HG03575 (cell line): ENCODE results near the gene WFDC10A.
"Not testable (repeated sequence)": the region's sequence is repeated elsewhere in the genome, so short reads cannot be mapped to it uniquely, and the experiment has no call there.

Experiments used
- ATAC-seq: cut with Tn5 transposase; IDR thresholded peaks from one replicate; pipeline ENCODE4 v1.9.1; 2021; ENCODE audit not compliant: unreplicated experiment, insufficient number of reproducible peaks, low FRiP score; ENCODE audit errors: extremely low read depth

Gene WFDC10A

GRCh38 chr20:45629496-45630100, at the start of gene WFDC10A:
TSS of gene WFDC10A (plus strand) at chr20:45629739. CDS start at chr20:45629814, 75 bp downstream.
- no peak for ATAC-seq

GRCh38 chr20:45581702-45582101, 47.8 kb upstream of the WFDC10A start:
- ATAC-seq, result no peak

GRCh38 chr20:45583502-45583901, 46.0 kb upstream of the WFDC10A start:
- no peak for ATAC-seq

- not testable (repeated sequence) for ATAC-seq
Measured at GRCh38 chr20:45584294-45584693, 45.2 kb upstream of the WFDC10A start.

GRCh38 chr20:45585986-45586385, 43.6 kb upstream of the WFDC10A start:
- ATAC-seq, result not testable (repeated sequence)

DNA sequence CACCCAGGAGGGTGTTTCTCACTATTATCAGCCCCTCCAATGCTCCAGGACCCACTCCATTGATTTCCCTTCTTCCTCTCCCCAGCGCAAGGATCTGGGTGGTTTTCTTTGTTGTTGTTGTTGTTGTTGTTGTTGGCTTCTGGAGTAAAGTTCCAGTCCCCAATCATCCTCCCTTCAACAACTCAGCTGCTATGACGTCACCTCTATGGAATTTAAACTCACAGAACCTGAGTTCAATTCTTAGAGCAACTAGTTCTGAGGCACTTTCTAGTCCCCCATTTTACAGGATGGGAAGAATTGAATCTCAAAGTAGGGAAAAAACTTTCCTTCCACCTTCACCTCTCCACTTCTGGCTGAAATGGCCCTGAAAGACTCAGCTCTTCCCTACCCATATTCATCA, 40.7 kb upstream of the WFDC10A start:
- ATAC-seq, result no peak

- ATAC-seq, result no peak
Measured at GRCh38 chr20:45589725-45590124, 39.8 kb upstream of the WFDC10A start.

DNA sequence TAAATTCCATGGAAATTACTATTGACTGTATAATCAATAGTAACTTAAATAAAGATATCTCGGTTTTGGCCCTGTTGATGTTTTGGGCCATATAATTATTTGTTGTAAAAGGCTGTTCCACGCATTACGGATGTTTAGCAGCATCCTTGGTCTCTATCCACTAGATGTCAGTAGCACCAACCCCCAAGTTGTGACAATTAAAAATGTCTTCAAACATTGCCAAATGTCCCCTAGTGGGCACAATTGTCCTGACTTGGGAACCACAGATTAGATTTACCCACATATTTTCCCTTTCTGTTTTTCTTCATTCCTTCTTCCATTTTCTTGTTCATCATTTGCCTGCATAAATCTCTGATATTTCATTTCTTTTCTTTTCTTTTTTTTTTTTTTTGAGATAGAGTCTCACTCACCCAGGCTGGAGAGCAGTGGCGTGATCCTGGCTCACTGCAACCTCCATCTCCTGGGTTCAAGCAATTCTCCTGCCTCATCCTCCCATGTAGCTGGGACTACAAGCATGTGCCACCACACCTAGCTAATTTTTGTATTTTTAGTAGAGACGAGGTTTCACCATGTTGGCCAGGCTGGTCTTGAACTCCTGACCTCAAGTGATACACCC, 36.9 kb upstream of the WFDC10A start:
- ATAC-seq, result no peak

GRCh38 chr20:45593498-45593897, 36.0 kb upstream of the WFDC10A start:
- no peak for ATAC-seq

DNA sequence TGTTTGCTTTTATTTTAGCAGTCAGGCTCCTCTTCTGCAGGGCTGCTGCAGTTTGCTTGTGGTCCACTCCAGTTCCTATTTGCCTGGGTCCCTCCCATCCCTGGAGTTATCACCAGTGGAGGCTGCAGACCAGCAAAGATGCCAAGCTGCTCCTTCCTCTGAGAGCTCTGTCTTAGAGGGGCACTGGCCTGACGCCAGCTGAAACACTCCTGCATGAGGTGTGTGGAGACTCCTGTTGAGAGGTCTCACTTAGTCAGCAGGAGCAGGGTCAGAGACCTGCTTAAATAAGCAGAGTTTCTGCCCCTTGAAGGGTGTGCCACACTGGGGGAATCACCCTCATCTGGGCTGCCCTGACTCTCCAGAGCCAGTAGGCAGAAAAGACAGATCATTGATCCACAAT, 34.3 kb upstream of the WFDC10A start:
- no peak for ATAC-seq

DNA sequence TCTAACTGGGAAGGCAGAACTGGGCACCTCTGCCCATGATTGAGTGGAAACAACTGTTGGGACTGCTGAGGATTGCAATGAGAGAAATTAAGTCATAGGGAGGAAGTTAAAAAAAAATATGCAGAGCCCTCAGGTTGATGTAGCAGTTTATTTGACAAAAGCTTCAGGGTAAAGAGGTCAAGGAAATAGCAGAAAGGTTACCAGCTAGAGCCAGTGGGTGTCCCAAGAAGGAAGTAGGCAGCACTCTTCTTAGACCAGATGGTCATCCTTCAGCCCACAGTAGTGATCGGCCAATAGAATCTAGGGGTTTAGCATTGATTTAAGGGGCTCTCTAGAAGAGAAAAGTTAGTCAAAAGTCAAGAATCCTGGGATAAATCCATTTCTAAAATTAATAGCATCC, 21.7 kb upstream of the WFDC10A start:
- no peak for ATAC-seq

- ATAC-seq, result no peak
Measured at GRCh38 chr20:45611054-45611453, 18.5 kb upstream of the WFDC10A start.

- no peak for ATAC-seq
Measured at GRCh38 chr20:45612314-45612713, 17.2 kb upstream of the WFDC10A start.

DNA sequence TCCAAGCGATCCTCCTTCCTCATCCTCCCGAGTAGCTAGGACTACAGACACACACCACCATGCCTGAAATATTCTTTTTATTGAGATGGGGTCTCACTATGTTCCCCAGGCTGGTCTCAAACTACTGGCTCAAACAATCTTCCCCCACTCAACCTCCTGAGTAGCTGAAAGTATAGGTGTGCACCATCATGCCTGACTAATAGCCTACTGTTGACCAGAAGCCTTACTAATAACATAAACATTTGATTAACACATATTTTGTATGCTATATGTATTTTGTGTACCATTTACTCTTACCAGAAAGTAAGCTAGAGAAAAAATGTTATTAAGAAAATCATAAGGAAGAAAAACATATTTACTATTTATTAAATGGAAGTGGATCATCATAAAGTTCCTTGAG, 11.9 kb upstream of the WFDC10A start:
- ATAC-seq, result no peak

DNA sequence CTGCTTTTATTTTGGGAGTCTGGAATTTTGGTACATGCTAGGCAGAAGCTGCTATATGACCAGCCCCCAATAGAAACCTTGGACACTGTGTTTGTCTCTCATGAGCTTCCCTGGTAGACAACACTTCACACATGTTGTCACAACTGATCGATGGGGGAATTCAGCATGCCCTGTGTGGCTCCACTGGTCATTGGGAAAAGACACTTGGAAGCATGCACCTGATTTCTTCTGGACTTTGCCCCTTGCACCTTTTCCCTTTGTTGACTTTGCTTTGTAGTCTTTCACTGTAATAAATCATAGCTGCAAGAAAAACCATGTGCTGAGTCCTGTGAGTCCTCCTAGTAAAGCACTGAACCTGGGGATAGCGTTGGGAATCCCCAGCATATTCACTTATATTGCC, 7.9 kb upstream of the WFDC10A start:
- ATAC-seq, result no peak

DNA sequence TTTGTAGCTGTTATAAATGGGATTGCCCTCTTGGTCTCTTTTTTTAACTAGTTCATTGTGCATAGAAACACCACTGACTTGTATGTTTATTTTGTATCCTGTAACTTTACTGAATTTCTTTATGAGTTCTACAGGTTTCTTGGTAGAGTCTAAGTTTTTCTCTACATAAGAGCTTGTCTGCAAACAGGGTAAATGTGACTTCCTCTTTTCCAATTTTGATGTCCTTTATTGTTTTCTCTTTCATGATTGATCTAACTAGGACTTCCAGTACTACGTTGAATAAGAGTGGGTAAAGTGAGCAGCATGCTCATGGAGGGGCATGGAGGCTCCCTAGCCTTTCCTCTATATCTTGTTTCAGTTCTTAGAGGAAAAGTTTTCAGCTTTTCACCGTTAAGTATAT, 3.0 kb upstream of the WFDC10A start:
- no peak for ATAC-seq

DNA sequence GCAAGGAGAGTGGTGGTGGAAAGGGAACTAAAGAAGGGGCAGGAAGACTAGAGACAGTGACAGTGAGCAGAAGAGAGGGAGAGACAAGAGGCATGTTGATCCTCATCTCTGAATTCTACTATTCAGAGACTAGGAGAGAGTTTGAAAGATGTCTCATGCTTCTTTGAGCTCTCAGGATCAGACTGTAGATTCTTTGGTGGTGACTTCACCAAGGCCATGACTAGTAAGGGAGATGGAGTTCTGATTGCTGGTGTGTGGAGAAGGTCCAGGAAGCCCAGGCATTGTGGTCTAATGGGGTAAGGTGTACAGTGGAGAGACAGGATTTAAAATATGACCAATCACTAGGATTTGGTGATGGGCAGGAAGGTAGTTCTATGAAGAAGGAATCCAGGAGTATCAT, 832 bp downstream of the WFDC10A start:
- no peak for ATAC-seq

DNA sequence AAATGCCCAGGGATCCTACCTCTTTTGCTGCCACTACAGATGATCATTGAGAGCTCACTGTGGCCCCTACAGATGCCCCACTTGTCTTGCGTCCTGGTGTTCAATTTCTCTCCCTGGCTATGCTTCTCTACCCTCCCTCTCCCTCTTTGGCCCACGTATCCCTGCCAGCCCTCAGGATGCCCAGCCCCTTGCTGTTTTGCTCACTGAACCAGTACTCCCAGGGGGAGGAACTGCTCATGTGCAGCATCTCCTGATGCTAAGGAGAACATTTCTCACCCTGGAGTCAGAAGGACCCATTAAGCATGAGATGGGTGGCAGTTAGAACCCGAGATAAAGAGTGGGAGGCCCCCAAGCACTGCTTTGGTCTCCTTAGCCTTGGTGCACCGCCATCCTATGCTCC, 1.6 kb downstream of the WFDC10A start, which contains the start of gene WFDC9:
TSS of gene WFDC9 (minus strand) at position 101 of the 400 bp plus-strand sequence. CDS start 21,103 bp downstream, outside the sequence.
- ATAC-seq, result no peak

GRCh38 chr20:45636513-45636912, 7.0 kb downstream of the WFDC10A start:
- ATAC-seq, result no peak

DNA sequence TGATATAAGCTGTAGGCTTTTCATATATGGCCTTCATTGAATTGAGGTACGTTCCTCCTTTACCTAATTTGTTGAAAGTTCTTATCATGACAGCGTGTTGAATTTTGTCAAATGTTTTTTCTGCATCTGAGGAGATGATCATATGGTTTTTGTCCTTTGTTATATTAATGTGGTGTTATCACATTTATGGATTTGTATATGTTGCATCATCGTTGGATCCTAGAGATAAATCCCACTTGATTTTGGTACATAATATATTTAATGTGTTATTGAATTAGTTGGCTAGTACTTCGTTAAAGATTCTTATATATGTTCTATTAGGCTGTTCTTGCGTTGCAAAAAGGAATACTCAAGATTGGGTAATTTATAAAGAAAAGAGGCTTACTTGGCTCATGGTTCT, 10.1 kb downstream of the WFDC10A start:
- no peak for ATAC-seq

DNA sequence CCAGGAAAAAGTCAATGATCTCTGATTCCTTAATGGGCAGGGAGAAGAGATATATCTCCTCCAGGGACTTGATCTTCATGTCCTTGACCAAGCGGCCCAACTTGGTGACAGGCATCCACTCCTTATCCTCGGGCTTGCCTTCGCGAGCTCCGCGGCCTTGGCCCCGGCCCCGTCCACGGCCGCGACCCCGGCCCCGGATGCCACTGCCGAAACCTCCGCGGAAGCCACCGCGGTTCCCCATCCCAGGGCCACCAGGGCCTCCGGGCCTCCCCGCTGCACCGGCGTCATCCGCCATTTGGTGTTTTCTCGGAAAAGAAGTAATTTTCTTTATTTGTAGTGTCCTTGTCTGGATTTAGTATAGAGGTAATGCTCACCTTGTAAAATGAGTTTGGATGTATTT, 11.5 kb downstream of the WFDC10A start:
- not testable (repeated sequence) for ATAC-seq
